ENCODE measurements around the gene GNE.

GRCh38 chr9:36190388-36191289 lies 67.6 kb downstream of the GNE start, which contains the start of gene CLTA:
- TF ChIP-seq, protein P1, sequence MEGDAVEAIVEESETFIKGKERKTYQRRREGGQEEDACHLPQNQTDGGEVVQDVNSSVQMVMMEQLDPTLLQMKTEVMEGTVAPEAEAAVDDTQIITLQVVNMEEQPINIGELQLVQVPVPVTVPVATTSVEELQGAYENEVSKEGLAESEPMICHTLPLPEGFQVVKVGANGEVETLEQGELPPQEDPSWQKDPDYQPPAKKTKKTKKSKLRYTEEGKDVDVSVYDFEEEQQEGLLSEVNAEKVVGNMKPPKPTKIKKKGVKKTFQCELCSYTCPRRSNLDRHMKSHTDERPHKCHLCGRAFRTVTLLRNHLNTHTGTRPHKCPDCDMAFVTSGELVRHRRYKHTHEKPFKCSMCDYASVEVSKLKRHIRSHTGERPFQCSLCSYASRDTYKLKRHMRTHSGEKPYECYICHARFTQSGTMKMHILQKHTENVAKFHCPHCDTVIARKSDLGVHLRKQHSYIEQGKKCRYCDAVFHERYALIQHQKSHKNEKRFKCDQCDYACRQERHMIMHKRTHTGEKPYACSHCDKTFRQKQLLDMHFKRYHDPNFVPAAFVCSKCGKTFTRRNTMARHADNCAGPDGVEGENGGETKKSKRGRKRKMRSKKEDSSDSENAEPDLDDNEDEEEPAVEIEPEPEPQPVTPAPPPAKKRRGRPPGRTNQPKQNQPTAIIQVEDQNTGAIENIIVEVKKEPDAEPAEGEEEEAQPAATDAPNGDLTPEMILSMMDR (IDR thresholded peaks at IDR 0.05; ENCODE audit: low read depth, low read length, poor library complexity, severe bottlenecking) = peak; percentile 64
- no peak for TF ChIP-seq EZH2phosphoT487 (IDR thresholded peaks at IDR 0.05; ENCODE audit: borderline replicate concordance, low read length)

Measured in DOHH2 (cell line).